ENCODE data around the gene ZBED6.
"Not testable (repeated sequence)": the region's sequence is repeated elsewhere in the genome, so short reads cannot be mapped to it uniquely, and the experiment has no call there.

Gene ZBED6

GRCh38 chr1:203795441-203796235 is at the start of gene ZBED6, which contains the start of gene ZC3H11A:
ZBED6 (plus strand) TSS chr1:203795623; CDS start chr1:203797523, 1,900 bp downstream.
ZC3H11A (plus strand) TSS chr1:203795623; CDS start chr1:203817071, 21,448 bp downstream.
- peaks cover 13 to 18% of the 10 kb centered on the region in 2 donors for H3K36me3 ChIP-seq (ENCODE audit: control insufficient read depth in 1 of 2, insufficient read depth in 2 of 2, low read length in 2 of 2)
- H3K27me3 ChIP-seq (ENCODE audit: control insufficient read depth in 1 of 2, insufficient read depth in 2 of 2, low read length in 2 of 2) = no peaks in the 10 kb centered on the region
- peak within 1 kb of the TSS; percentile 79 to 91 for H3K4me3 ChIP-seq (ENCODE audit: low read depth in 1 of 2, low read length in 2 of 2)
- H3K4me1 ChIP-seq (ENCODE audit: control insufficient read depth in 1 of 2, insufficient read depth in 2 of 2, low read length in 2 of 2) = peaks cover 11 to 37% of the 10 kb centered on the region in 2 donors
- H3K27ac ChIP-seq (ENCODE audit: low read depth, low read length) = peak within 1 kb of the TSS; percentile 94
- H3K9ac ChIP-seq (ENCODE audit: low read depth in 1 of 2, low read length in 2 of 2) = peak within 1 kb of the TSS; percentile 82 to 98
- no peaks in the 10 kb centered on the region for H3K9me3 ChIP-seq (ENCODE audit: control insufficient read depth in 1 of 2, low read length in 2 of 2)

- Histone ChIP-seq H3K27ac (ENCODE audit: low read depth, low read length) (no peak overlapping the region), H3K9ac (ENCODE audit: low read depth in 1 of 2, low read length in 2 of 2) (no peak overlapping the region), H3K4me1 (ENCODE audit: control insufficient read depth in 1 of 2, insufficient read depth in 2 of 2, low read length in 2 of 2) (peaks cover 5 to 11% of the 10 kb centered on the region in 2 donors), H3K27me3 (ENCODE audit: control insufficient read depth in 1 of 2, insufficient read depth in 2 of 2, low read length in 2 of 2) (no peaks in the 10 kb centered on the region), H3K4me3 (ENCODE audit: low read depth in 1 of 2, low read length in 2 of 2) (no peak overlapping the region), H3K9me3 (ENCODE audit: control insufficient read depth in 1 of 2, low read length in 2 of 2) (no peaks in the 10 kb centered on the region), H3K36me3 (ENCODE audit: control insufficient read depth in 1 of 2, insufficient read depth in 2 of 2, low read length in 2 of 2) (no peaks in the 10 kb centered on the region)
These were observed 49.1 kb upstream of the ZBED6 start for GRCh38 chr1:203746281-203746680.

- Histone ChIP-seq H3K4me3 (ENCODE audit: low read depth in 1 of 2, low read length in 2 of 2) (no peak overlapping the region), H3K9me3 (ENCODE audit: control insufficient read depth in 1 of 2, low read length in 2 of 2) (no peaks in the 10 kb centered on the region), H3K4me1 (ENCODE audit: control insufficient read depth in 1 of 2, insufficient read depth in 2 of 2, low read length in 2 of 2) (peaks cover 0 to 5% of the 10 kb centered on the region in 2 donors), H3K27ac (ENCODE audit: low read depth, low read length) (no peak overlapping the region), H3K27me3 (ENCODE audit: control insufficient read depth in 1 of 2, insufficient read depth in 2 of 2, low read length in 2 of 2) (no peaks in the 10 kb centered on the region), H3K9ac (ENCODE audit: low read depth in 1 of 2, low read length in 2 of 2) (no peak overlapping the region), H3K36me3 (ENCODE audit: control insufficient read depth in 1 of 2, insufficient read depth in 2 of 2, low read length in 2 of 2) (no peaks in the 10 kb centered on the region)
These were observed 44.4 kb upstream of the ZBED6 start for GRCh38 chr1:203751051-203751450.

- H3K4me1 ChIP-seq (ENCODE audit: control insufficient read depth in 1 of 2, insufficient read depth in 2 of 2, low read length in 2 of 2); H3K27me3 ChIP-seq (ENCODE audit: control insufficient read depth in 1 of 2, insufficient read depth in 2 of 2, low read length in 2 of 2); H3K27ac ChIP-seq (ENCODE audit: low read depth, low read length); H3K9ac ChIP-seq (ENCODE audit: low read depth in 1 of 2, low read length in 2 of 2); H3K4me3 ChIP-seq (ENCODE audit: low read depth in 1 of 2, low read length in 2 of 2); H3K36me3 ChIP-seq (ENCODE audit: control insufficient read depth in 1 of 2, insufficient read depth in 2 of 2, low read length in 2 of 2); H3K9me3 ChIP-seq (ENCODE audit: control insufficient read depth in 1 of 2, low read length in 2 of 2): not testable (repeated sequence)
These were observed 43.6 kb upstream of the ZBED6 start for GRCh38 chr1:203751618-203752361.

- H3K27ac ChIP-seq (ENCODE audit: low read depth, low read length) = no peak overlapping the region
- H3K27me3 ChIP-seq (ENCODE audit: control insufficient read depth in 1 of 2, insufficient read depth in 2 of 2, low read length in 2 of 2) = no peaks in the 10 kb centered on the region
- H3K9ac ChIP-seq (ENCODE audit: low read depth in 1 of 2, low read length in 2 of 2) = no peak overlapping the region
- H3K4me1 ChIP-seq (ENCODE audit: control insufficient read depth in 1 of 2, insufficient read depth in 2 of 2, low read length in 2 of 2) = peaks cover 0 to 5% of the 10 kb centered on the region in 2 donors
- H3K9me3 ChIP-seq (ENCODE audit: control insufficient read depth in 1 of 2, low read length in 2 of 2) = no peaks in the 10 kb centered on the region
- H3K36me3 ChIP-seq (ENCODE audit: control insufficient read depth in 1 of 2, insufficient read depth in 2 of 2, low read length in 2 of 2) = no peaks in the 10 kb centered on the region
- H3K4me3 ChIP-seq (ENCODE audit: low read depth in 1 of 2, low read length in 2 of 2) = no peak overlapping the region
These were observed 41.0 kb upstream of the ZBED6 start for GRCh38 chr1:203754455-203754864.

GRCh38 chr1:203756036-203756435 is 39.4 kb upstream of the ZBED6 start:
- Histone ChIP-seq H3K36me3 (ENCODE audit: control insufficient read depth in 1 of 2, insufficient read depth in 2 of 2, low read length in 2 of 2) (no peaks in the 10 kb centered on the region), H3K4me3 (ENCODE audit: low read depth in 1 of 2, low read length in 2 of 2) (no peak overlapping the region), H3K27ac (ENCODE audit: low read depth, low read length) (no peak overlapping the region), H3K9me3 (ENCODE audit: control insufficient read depth in 1 of 2, low read length in 2 of 2) (no peaks in the 10 kb centered on the region), H3K4me1 (ENCODE audit: control insufficient read depth in 1 of 2, insufficient read depth in 2 of 2, low read length in 2 of 2) (peaks cover 6 to 10% of the 10 kb centered on the region in 2 donors), H3K27me3 (ENCODE audit: control insufficient read depth in 1 of 2, insufficient read depth in 2 of 2, low read length in 2 of 2) (no peaks in the 10 kb centered on the region), H3K9ac (ENCODE audit: low read depth in 1 of 2, low read length in 2 of 2) (no peak overlapping the region)

GRCh38 chr1:203758749-203759148 is 36.7 kb upstream of the ZBED6 start:
- not testable (repeated sequence) for H3K27me3 ChIP-seq (ENCODE audit: control insufficient read depth in 1 of 2, insufficient read depth in 2 of 2, low read length in 2 of 2); H3K9ac ChIP-seq (ENCODE audit: low read depth in 1 of 2, low read length in 2 of 2); H3K36me3 ChIP-seq (ENCODE audit: control insufficient read depth in 1 of 2, insufficient read depth in 2 of 2, low read length in 2 of 2); H3K4me3 ChIP-seq (ENCODE audit: low read depth in 1 of 2, low read length in 2 of 2); H3K27ac ChIP-seq (ENCODE audit: low read depth, low read length); H3K9me3 ChIP-seq (ENCODE audit: control insufficient read depth in 1 of 2, low read length in 2 of 2)
- H3K4me1 ChIP-seq (ENCODE audit: control insufficient read depth in 1 of 2, insufficient read depth in 2 of 2, low read length in 2 of 2) = peaks cover 6 to 11% of the 10 kb centered on the region in 2 donors

- Histone ChIP-seq H3K36me3 (ENCODE audit: control insufficient read depth in 1 of 2, insufficient read depth in 2 of 2, low read length in 2 of 2) (no peaks in the 10 kb centered on the region), H3K9ac (ENCODE audit: low read depth in 1 of 2, low read length in 2 of 2) (no peak overlapping the region), H3K4me3 (ENCODE audit: low read depth in 1 of 2, low read length in 2 of 2) (no peak overlapping the region), H3K9me3 (ENCODE audit: control insufficient read depth in 1 of 2, low read length in 2 of 2) (no peaks in the 10 kb centered on the region), H3K27me3 (ENCODE audit: control insufficient read depth in 1 of 2, insufficient read depth in 2 of 2, low read length in 2 of 2) (no peaks in the 10 kb centered on the region), H3K4me1 (ENCODE audit: control insufficient read depth in 1 of 2, insufficient read depth in 2 of 2, low read length in 2 of 2) (peaks cover 11 to 12% of the 10 kb centered on the region in 2 donors), H3K27ac (ENCODE audit: low read depth, low read length) (no peak overlapping the region)
These were observed 34.9 kb upstream of the ZBED6 start for GRCh38 chr1:203760506-203760905.

GRCh38 chr1:203761958-203762357 is 33.5 kb upstream of the ZBED6 start:
- not testable (repeated sequence) for H3K27me3 ChIP-seq (ENCODE audit: control insufficient read depth in 1 of 2, insufficient read depth in 2 of 2, low read length in 2 of 2); H3K36me3 ChIP-seq (ENCODE audit: control insufficient read depth in 1 of 2, insufficient read depth in 2 of 2, low read length in 2 of 2); H3K9ac ChIP-seq (ENCODE audit: low read depth in 1 of 2, low read length in 2 of 2); H3K9me3 ChIP-seq (ENCODE audit: control insufficient read depth in 1 of 2, low read length in 2 of 2); H3K27ac ChIP-seq (ENCODE audit: low read depth, low read length); H3K4me3 ChIP-seq (ENCODE audit: low read depth in 1 of 2, low read length in 2 of 2)
- peaks cover 11 to 12% of the 10 kb centered on the region in 2 donors for H3K4me1 ChIP-seq (ENCODE audit: control insufficient read depth in 1 of 2, insufficient read depth in 2 of 2, low read length in 2 of 2)

- H3K9ac ChIP-seq (ENCODE audit: low read depth in 1 of 2, low read length in 2 of 2) = no peak overlapping the region
- no peak overlapping the region for H3K4me3 ChIP-seq (ENCODE audit: low read depth in 1 of 2, low read length in 2 of 2)
- no peaks in the 10 kb centered on the region for H3K9me3 ChIP-seq (ENCODE audit: control insufficient read depth in 1 of 2, low read length in 2 of 2)
- no peaks in the 10 kb centered on the region for H3K27me3 ChIP-seq (ENCODE audit: control insufficient read depth in 1 of 2, insufficient read depth in 2 of 2, low read length in 2 of 2)
- no peak overlapping the region for H3K27ac ChIP-seq (ENCODE audit: low read depth, low read length)
- no peaks in the 10 kb centered on the region for H3K36me3 ChIP-seq (ENCODE audit: control insufficient read depth in 1 of 2, insufficient read depth in 2 of 2, low read length in 2 of 2)
- H3K4me1 ChIP-seq (ENCODE audit: control insufficient read depth in 1 of 2, insufficient read depth in 2 of 2, low read length in 2 of 2) = peaks cover 16 to 18% of the 10 kb centered on the region in 2 donors
These were observed 31.9 kb upstream of the ZBED6 start for GRCh38 chr1:203763505-203763904.
